Fibroblast of skin of left quadriceps (primary cell): Measurements from ENCODE around the gene TAF6.

Experiments
- DNase-seq, 2 experiments: peaks; one replicate each; pipeline ENCODE4 v3.0.0-alpha.2; 2013; ENCODE audit warnings: low read depth in 2 of 2

Gene TAF6

GRCh38 chr7:100119072-100119969 lies at the start of gene TAF6, which contains the start of gene CNPY4:
TSS of gene TAF6 (minus strand) at chr7:100119358. CDS start at chr7:100114209, 5,149 bp downstream.
TSS of gene CNPY4 (plus strand) at chr7:100119634. CDS start at chr7:100119745, 111 bp downstream.
- DNase-seq = peak; percentile 87 to 88

GRCh38 chr7:100167912-100168323 lies 48.8 kb upstream of the TAF6 start:
- no peak for DNase-seq

- DNase-seq = no peak
Observed at GRCh38 chr7:100166970-100167911, 48.1 kb upstream of the TAF6 start.

- no peak for DNase-seq
Observed at GRCh38 chr7:100166317-100166940, 47.3 kb upstream of the TAF6 start.

GRCh38 chr7:100163871-100164270 lies 44.7 kb upstream of the TAF6 start:
- DNase-seq = no peak

- no peak for DNase-seq
Observed at GRCh38 chr7:100163006-100163531, 43.9 kb upstream of the TAF6 start.

- DNase-seq = no peak
Observed at GRCh38 chr7:100160067-100160466, 40.9 kb upstream of the TAF6 start.

- no peak for DNase-seq
Observed at GRCh38 chr7:100159099-100159623, 40.0 kb upstream of the TAF6 start.

GRCh38 chr7:100158229-100159098 lies 39.3 kb upstream of the TAF6 start, which contains the start of gene TRAPPC14:
TSS of gene TRAPPC14 (minus strand) at chr7:100158723. CDS start at chr7:100158499, 224 bp downstream.
- peak; percentile 49 to 57 for DNase-seq

- no peak for DNase-seq
Observed at GRCh38 chr7:100157334-100158228, 38.4 kb upstream of the TAF6 start.

GRCh38 chr7:100157069-100157333 lies 37.8 kb upstream of the TAF6 start:
- no peak for DNase-seq

- DNase-seq = no peak
Observed at GRCh38 chr7:100156331-100157068, 37.3 kb upstream of the TAF6 start.

- no peak for DNase-seq
Observed at GRCh38 chr7:100155553-100156317, 36.6 kb upstream of the TAF6 start.

- DNase-seq = no peak
Observed at GRCh38 chr7:100154651-100155491, 35.7 kb upstream of the TAF6 start.

GRCh38 chr7:100153708-100154535 lies 34.8 kb upstream of the TAF6 start:
- DNase-seq = no peak
